Thyroid gland (tissue), 4 donors: ENCODE data around the gene ATMIN. TPM values are rescaled to one million over a fixed set of nuclear protein-coding genes. Genes with fewer than 3 reads are reported as not detected.

ENCODE experiments used
- DNase-seq, 2 donors: peaks; one replicate each; pipeline ENCODE4 v3.0.0-alpha.2; 2019
- H3K27ac ChIP-seq, 3 donors: fragments of 200-600 bp; sonication (generic); 1 replicate in 2 of 3; 2 replicates in 1 of 3; pipeline ENCODE4 v1.5.1; 2016 to 2019; ENCODE audit warnings: mild to moderate bottlenecking in 1 of 3, moderate library complexity in 1 of 3
- H3K27me3 ChIP-seq: fragments of 200-600 bp; sonication (generic); one replicate; pipeline ENCODE4 v1.5.1; 2019
- H3K36me3 ChIP-seq, 2 donors: fragments of 200-600 bp; sonication (generic); one replicate each; pipeline ENCODE4 v1.5.1; 2016 to 2019
- H3K4me1 ChIP-seq, 2 donors: fragments of 200-600 bp; sonication (generic); one replicate each; pipeline ENCODE4 v1.5.1; 2017 to 2019
- H3K4me3 ChIP-seq, 3 donors: fragments of 200-600 bp; sonication (generic); replicated peaks in 1 of 3; 1 replicate in 2 of 3; 2 replicates in 1 of 3; pipeline ENCODE4 v1.5.1; 2016; ENCODE audit warnings: mild to moderate bottlenecking in 1 of 3
- H3K9me3 ChIP-seq: fragments of 200-600 bp; sonication (generic); one replicate; pipeline ENCODE4 v1.5.1; 2017
- POLR2A ChIP-seq, 2 donors: fragments of 450-650 bp; IDR thresholded peaks; one replicate each; pipeline ENCODE4 v1.6.1; 2017; ENCODE audit warnings: antibody characterized with exemption in 2 of 2, mild to moderate bottlenecking in 2 of 2, moderate library complexity in 1 of 2
- WGBS, 2 donors: methylation state at CpG; one replicate each; pipeline ENCODE4 v1.1.5; 2017; 5-methylcytosine and 5-hydroxymethylcytosine counted together
- intact Hi-C: fragments of 100-400 bp; cut with DNase I; formaldehyde crosslinking; loops from one replicate; pipeline ENCODE4 v1.15.1; 2023
- total RNA-seq, 4 donors: library from RNA; depleted of rRNA; stranded (reverse); fragments of >200 nt; gene quantifications; one replicate each; pipeline ENCODE4 v1.2.3, GENCODE V29; 2016
- TF ChIP-seq, protein P1 (sequence below), 6 experiments: fragments of 200-600 bp in 3 of 6; fragments of 450-650 bp in 3 of 6; sonication (generic) in 3 of 6; IDR thresholded peaks; one replicate each; pipeline ENCODE4 v1.5.1; 2016 to 2019; ENCODE audit warnings: antibody characterized with exemption in 6 of 6, mild to moderate bottlenecking in 2 of 6, inconsistent platforms in 1 of 6, moderate library complexity in 1 of 6

Gene ATMIN
- total RNA-seq, 4 donors from 2014 or later, result 49.2 to 57.6 (median 53.3) TPM

DNA sequence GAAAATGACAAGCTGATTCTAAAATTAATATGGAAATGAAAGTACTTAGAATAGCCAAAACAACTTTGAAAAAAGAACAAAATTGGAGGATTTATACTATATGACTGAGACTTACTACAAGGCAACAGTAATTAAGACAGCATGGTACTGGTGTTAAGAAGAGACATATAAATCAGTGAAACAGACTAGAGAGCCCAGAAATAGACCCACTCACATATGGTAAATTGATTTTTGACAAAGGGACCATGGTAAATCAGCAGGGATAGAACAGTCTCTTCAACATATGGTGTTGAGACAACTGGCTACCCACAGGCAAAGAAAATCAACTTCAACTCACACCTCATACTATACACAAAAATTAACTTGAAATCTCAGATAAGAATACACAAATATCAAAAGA lies 41.8 kb upstream of the ATMIN start:
- intact Hi-C loops, result no loop called here
- no peak for DNase-seq
- Histone ChIP-seq H3K36me3 (peaks cover 0 to 5% of the 10 kb centered on the region in 2 donors), H3K4me3 (no peak overlapping the region), H3K27ac (no peak overlapping the region), H3K9me3 (no peaks in the 10 kb centered on the region), H3K4me1 (peaks cover 0 to 6% of the 10 kb centered on the region in 2 donors), H3K27me3 (no peaks in the 10 kb centered on the region)
- TF ChIP-seq, protein P1, sequence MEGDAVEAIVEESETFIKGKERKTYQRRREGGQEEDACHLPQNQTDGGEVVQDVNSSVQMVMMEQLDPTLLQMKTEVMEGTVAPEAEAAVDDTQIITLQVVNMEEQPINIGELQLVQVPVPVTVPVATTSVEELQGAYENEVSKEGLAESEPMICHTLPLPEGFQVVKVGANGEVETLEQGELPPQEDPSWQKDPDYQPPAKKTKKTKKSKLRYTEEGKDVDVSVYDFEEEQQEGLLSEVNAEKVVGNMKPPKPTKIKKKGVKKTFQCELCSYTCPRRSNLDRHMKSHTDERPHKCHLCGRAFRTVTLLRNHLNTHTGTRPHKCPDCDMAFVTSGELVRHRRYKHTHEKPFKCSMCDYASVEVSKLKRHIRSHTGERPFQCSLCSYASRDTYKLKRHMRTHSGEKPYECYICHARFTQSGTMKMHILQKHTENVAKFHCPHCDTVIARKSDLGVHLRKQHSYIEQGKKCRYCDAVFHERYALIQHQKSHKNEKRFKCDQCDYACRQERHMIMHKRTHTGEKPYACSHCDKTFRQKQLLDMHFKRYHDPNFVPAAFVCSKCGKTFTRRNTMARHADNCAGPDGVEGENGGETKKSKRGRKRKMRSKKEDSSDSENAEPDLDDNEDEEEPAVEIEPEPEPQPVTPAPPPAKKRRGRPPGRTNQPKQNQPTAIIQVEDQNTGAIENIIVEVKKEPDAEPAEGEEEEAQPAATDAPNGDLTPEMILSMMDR (IDR thresholded peaks at IDR 0.05), result no peak
- no peak for TF ChIP-seq POLR2A (IDR thresholded peaks at IDR 0.05)

- Histone ChIP-seq H3K4me3 (no peak overlapping the region), H3K9me3 (no peaks in the 10 kb centered on the region), H3K27ac (no peak overlapping the region), H3K36me3 (peaks cover 0 to 5% of the 10 kb centered on the region in 2 donors), H3K4me1 (peaks cover 0 to 6% of the 10 kb centered on the region in 2 donors), H3K27me3 (no peaks in the 10 kb centered on the region)
- TF ChIP-seq, protein P1 (IDR thresholded peaks at IDR 0.05), result no peak
- no peak for TF ChIP-seq POLR2A (IDR thresholded peaks at IDR 0.05)
- DNase-seq, result no peak
- intact Hi-C loops, result no loop called here
Measured at GRCh38 chr16:80994451-80994850, 41.2 kb upstream of the ATMIN start.

- intact Hi-C loops, result no loop called here
- no peak for DNase-seq
- Histone ChIP-seq H3K9me3 (no peaks in the 10 kb centered on the region), H3K4me1 (peaks cover 0 to 6% of the 10 kb centered on the region in 2 donors), H3K36me3 (no peaks in the 10 kb centered on the region), H3K4me3 (no peak overlapping the region), H3K27ac (no peak overlapping the region), H3K27me3 (no peaks in the 10 kb centered on the region)
- TF ChIP-seq, protein P1 (IDR thresholded peaks at IDR 0.05), result no peak
- no peak for TF ChIP-seq POLR2A (IDR thresholded peaks at IDR 0.05)
- 78 to 83% methylated on average over 4 of the region's 4 CpGs for WGBS, 2 donors
Measured at GRCh38 chr16:80996688-80997138, 38.9 kb upstream of the ATMIN start.

DNA sequence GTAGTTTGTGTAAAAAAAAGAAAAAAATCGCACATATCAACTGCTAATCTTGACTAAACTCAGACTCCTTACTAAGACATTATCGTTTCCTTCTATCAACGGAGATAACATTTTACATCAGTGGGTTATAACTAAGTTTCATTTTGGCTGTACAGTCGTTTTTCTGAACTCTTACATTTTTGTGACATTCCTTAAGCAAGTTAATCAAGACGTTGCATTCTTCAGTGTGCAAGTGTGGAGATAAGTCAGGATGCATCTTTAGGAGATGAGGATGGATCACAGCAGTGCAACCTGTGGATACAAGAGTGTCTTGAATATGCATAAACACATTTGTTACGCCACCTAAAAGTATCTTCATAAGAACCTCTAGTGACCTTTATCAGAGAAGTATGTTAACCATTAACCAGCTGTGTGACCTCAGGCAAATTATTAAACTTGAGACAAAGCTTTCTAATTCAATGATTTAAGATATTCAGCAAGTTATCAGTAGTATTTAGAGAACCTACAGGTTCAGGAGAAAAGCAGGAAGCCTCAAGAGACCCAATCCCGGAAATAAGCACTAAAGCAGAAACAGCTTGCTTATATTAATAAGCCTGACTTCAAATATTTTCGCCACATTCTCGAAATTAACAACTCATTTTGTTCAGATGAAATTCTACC lies 38.4 kb upstream of the ATMIN start:
- H3K9me3 ChIP-seq, result no peaks in the 10 kb centered on the region
- H3K4me3 ChIP-seq, result no peak overlapping the region
- no peak overlapping the region for H3K27ac ChIP-seq
- 73% methylated on average over 9 of the region's 9 CpGs for WGBS, 2 donors
- TF ChIP-seq POLR2A (IDR thresholded peaks at IDR 0.05), result no peak
- TF ChIP-seq, protein P1 (IDR thresholded peaks at IDR 0.05), result no peak
- H3K27me3 ChIP-seq, result no peaks in the 10 kb centered on the region
- no peak for DNase-seq
- intact Hi-C loops, result no loop called here
- H3K4me1 ChIP-seq, result peaks cover 0 to 6% of the 10 kb centered on the region in 2 donors
- H3K36me3 ChIP-seq, result no peaks in the 10 kb centered on the region

GRCh38 chr16:80997964-80998620 lies 37.5 kb upstream of the ATMIN start:
- Histone ChIP-seq H3K9me3 (no peaks in the 10 kb centered on the region), H3K27ac (no peak overlapping the region), H3K4me1 (peaks cover 0 to 6% of the 10 kb centered on the region in 2 donors), H3K4me3 (no peak overlapping the region), H3K36me3 (no peaks in the 10 kb centered on the region), H3K27me3 (no peaks in the 10 kb centered on the region)
- DNase-seq, result no peak
- no peak for TF ChIP-seq POLR2A (IDR thresholded peaks at IDR 0.05)
- TF ChIP-seq, protein P1 (IDR thresholded peaks at IDR 0.05), result no peak
- 92 to 94% methylated on average over 7 of the region's 7 CpGs for WGBS, 2 donors
- intact Hi-C loops, result no loop called here
